Left renal pelvis (tissue), 4 donors: ENCODE data around the gene KCNK15. TPM values are rescaled to one million over a fixed set of nuclear protein-coding genes. Genes with fewer than 3 reads are reported as not detected.

ENCODE experiments used
- DNase-seq, 4 donors: peaks; one replicate each; pipeline ENCODE4 v3.0.0-alpha.2; 2013; ENCODE audit warnings: low read depth in 4 of 4, low spot score in 3 of 4
- polyA plus RNA-seq, 4 donors: library from polyadenylated mRNA; unstranded; fragments of 120-200 nt; gene quantifications; one replicate each; pipeline ENCODE4 v1.2.1, GENCODE V29; 2013; ENCODE audit not compliant: insufficient read length in 4 of 4

Gene KCNK15
- polyA plus RNA-seq, 4 donors = 0.09 to 0.64 (median 0.09) TPM

DNA sequence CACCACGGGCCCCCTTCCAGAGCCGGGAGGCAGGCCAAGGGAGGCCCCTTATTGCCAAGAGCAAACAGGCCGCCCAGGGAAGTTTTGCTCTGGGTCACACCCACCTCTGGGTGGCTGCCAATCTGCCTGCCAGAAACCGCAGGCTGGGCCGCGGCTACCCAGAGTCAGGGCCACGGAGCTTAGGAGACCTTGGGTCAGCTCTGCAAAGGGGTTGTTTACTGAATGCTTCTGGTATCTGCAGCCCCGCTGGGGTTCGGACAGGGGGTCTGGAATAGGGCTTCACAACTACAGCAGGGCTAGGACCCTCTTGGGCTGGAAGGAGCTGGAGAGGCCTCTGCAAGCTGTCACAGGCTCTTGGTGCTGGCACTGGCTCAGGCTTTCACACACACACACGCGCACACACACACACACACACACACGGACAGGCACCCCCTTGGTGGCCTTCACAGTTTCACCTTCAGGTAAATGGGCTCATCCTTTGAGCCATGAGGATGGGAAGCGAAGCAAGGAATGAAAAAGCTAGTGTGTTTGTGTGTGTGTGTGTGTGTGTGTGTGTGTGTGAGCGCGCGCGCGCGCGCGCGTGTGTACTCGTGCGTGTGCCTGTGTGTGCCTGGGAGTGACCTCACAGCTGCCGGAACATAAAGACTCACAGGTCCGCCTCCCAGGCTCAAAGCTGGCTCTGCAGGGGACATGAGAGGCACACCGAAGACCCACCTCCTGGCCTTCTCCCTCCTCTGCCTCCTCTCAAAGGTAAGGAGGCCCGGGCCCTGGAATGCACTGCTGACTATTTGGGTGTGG lies 30.8 kb upstream of the KCNK15 start, which contains the start of gene CCN5:
TSS of gene CCN5 (plus strand) at position 669 of the 798 bp plus-strand sequence. CDS start at position 691, 22 bp downstream.
- DNase-seq = no peak

DNA sequence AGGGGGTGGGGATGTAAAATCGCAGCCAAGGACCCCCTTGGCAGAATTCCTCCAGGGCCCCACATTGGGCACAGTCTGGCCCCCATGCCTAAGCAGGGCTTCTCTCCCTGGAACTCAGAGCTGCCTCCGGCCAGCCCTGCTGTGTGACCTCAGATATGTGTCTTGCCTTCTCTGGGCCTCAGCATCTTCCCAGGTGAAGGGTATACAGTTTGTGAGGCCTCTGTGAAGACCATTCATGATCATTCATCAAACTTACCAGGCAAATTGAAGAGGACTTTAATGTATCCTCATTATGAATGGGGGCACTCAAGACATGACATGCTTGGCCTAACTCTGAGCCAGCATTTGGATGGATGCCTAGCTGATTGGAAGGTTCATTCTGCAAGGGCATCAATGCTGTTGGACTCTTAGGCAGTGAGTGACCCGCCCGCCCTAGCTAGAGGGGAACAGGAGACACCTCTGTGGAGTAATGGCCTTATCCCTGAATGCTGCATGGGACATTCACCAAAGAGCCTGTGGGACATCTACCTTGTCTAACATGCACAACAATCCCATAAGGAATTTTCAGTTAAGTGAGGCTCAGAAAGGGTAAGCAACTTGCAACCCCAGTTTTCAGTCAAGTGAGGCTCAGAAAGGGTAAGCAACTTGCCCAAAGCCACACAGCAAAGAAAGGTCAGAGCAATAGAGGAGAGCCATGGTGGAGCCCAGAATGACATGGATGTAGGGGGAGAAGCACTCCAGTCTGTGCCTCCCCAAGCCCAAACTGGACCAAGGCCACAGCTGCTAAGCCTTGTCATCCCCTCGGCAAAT lies 30.0 kb upstream of the KCNK15 start:
- DNase-seq = no peak

DNA sequence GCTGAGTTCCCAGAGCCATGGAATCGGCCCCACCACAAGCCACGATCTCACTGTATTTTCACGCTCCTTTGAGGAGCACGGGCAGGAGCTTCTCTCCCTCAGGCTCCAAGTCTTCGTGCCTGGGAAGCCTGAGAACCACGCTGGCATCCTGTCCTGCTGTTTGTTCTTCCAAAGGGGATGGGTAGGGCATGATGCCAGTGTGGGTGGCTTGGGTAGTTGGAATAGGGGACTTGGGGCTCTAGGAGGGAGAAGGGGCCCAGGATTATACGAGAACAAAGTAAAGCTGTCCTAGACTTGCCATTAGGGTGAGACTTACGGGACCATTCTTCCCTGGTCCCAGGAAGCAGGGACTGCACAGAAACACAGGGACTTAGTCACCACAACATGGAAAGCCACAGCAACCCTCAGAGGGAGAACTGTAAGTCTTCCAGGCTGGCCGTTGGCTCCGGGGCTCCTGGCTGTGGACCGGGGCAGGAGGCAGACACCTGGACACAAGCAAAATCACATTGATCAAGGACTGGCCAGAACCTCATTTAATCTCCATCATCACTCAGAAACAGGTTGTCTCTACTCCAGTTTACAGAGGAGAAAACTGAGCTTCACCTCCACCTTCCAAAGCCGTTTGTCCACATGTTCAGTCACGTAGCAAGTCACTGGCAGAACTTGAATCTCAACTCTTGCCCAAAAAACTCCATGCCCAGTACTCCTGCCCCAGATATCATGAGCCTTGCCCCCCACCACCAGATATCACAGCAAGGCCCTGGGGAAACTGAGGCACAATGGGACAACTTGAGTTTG lies 29.2 kb upstream of the KCNK15 start:
- DNase-seq = no peak

DNA sequence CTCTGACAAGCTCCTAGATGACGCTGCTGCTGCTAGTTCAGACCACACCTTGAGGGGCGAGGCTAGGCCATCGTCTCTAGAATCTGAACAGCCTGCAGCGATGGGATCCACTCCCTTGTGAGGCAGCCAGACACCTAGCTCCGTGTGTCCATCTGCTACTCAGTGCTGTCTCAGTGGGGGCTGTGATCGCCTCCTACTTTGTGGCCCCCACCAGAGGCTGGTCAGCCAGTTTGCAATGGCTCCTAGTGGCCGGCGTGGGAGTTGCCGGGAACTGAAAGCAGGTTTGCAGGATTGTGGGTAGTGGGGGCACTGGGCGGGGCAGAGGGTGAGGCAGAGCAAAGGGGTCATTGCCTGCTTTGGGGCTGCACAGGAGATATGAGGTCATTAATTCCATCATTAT lies 27.7 kb upstream of the KCNK15 start:
- no peak for DNase-seq

DNA sequence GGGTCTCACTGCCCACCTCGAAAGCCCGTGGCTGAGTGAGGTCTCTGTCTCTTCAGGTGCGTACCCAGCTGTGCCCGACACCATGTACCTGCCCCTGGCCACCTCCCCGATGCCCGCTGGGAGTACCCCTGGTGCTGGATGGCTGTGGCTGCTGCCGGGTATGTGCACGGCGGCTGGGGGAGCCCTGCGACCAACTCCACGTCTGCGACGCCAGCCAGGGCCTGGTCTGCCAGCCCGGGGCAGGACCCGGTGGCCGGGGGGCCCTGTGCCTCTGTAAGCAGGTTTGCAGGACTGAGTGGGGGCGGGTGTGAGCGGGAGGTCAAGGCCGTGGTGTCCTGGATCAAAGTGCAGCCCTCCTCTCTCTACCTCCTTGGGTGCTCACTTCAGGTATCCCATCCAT lies 25.8 kb upstream of the KCNK15 start:
- no peak for DNase-seq

DNA sequence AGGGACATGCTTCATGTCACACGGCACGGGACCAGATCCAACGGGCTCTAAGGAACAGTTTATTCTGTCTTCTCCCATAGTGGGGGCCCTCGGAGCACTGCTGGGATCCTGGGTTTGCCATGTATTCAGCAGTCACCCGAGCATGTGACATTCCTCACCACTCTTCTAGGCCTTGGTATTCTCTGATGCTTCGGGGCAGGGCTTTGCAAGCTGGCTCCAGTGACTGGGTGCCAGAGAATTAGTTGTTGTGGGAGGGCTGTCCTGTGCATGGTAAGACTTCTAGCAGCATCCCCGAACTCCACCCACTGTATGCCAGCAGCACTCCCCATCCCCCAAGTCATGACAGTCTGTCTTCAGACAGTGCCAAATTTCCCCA lies 25.1 kb upstream of the KCNK15 start:
- no peak for DNase-seq

DNA sequence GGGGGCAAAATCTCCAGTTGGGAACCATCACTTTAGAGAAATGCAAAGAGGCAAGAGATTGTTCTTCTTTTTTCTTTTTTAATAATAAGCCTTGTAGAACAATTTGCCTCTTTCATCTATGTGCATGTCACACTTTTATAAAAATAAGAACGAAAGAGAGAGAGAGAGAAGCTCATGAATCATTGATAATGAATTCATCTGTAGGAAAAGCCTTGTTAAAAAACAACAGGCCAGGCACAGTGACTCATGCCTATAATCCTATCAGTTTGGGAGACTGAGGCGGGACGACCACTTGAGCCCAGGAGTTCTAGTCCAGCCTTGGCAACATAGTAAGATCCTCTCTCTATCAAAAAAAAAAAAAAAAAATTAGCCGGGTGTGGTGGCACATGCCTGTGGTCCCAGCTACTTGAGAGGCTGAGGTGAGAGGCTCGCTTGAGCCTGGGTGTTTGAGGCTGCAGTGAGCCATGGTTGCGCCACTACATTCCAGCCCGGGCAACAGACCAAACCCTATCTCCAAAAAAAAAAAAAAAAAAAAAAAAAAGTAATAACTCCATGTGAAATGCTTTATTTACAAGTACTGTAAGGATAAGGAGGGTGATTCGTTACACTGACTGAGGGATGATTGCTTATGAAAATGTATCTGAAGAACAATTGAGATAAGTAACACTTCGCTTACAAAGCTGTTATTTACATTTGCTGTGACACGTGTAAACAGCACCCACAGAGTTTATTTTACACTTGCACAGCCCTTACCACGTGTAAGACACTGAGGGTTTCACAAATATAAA lies 24.5 kb upstream of the KCNK15 start:
- DNase-seq = no peak

DNA sequence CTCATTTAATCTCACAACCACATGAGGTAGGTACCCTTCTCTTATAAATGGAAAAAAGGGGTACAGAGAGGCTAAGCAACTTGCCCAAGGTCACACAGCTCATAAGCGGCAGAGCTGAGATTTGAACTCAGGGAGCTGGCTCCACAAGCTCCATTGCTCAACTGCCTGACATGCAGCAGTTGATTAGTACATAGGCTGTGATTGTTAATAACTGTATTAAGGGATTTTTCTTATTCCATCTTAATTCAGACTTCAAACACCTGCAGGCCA lies 23.9 kb upstream of the KCNK15 start:
- no peak for DNase-seq

DNA sequence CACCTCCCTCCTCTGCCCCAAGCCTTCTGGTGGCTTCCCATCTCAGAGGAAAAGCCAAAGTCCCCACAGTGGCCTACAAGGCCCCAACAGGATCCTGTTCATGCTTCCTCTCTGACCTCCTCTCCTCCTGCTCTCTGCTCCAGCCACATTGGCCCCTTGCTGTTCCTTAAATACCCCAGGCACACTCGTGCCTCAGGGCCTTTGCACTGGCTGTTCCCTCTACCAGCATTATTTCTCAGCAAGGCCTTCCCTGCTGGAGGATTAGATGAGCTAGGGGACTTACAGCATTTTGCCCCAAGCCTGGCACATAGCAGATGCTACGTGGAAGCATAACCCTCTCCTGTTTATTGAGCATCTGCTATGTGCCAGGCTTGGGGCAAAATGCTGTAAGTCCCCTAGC lies 22.7 kb upstream of the KCNK15 start:
- DNase-seq = no peak

DNA sequence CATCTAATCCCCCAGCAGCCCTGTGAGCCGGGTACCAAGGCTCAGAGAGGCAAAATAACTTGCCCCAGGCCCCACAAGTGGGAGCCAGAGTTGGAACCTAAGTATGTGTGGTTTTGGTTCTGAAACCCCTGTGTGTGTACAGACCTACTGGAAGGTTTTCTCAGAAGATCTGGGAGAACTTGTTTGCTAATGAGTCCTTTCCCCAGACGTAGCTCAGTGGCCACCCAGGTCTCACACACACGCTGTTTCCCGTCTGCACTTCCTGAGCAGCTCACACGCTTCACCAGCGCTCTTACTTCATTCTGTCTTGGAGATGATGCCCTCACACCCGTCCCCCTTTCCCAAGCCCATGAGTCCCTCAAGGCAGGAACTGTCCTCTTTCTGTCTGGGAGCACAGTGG lies 22.3 kb upstream of the KCNK15 start:
- DNase-seq = no peak

DNA sequence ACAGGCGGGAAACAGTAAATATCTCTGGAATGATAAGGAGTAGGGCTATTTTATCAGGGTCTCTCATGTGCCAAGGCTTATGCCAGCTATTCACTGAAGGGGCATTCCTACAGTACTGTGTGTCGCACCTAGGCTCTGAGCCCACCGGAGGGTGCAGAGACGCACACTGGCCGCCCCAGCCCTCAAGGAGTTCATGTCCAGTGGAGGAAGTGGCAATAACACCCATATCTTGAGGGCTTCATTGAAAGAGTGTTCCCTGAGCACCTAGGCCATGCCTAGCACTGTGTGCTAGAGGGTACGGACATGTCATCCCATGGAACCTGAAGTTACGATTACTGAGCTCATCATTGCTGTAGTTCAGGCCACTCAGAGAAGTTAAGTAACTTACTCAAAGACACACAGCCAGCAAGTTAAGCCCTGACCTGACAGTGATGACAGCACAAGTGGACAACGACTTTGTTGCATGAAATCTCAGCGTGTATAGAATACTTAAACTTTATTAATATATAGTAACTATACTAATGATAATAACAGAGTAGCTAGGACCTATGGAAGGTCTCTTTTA lies 21.8 kb upstream of the KCNK15 start:
- no peak for DNase-seq

DNA sequence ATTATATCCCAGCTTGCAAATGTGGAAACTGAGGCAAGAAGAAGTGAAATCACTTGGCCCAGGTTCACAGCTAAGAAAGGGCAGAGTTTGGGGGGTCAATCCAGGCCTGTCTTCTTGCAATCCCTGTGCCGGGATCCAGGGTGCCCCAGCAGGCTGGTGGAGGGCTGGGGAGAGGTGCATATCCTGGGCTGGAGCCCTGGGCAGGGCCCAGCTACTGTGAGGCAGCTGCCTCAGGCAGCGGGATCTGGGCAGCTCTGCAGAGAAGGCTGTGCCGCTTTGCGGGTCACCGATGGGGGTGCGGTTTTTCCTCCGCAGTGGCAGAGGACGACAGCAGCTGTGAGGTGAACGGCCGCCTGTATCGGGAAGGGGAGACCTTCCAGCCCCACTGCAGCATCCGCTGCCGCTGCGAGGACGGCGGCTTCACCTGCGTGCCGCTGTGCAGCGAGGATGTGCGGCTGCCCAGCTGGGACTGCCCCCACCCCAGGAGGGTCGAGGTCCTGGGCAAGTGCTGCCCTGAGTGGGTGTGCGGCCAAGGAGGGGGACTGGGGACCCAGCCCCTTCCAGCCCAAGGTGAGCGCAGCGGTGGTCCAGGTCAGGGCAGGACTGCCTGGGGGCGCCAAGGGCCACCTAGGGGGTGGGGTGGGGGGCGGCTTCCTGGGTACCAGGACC lies 21.1 kb upstream of the KCNK15 start:
- no peak for DNase-seq

DNA sequence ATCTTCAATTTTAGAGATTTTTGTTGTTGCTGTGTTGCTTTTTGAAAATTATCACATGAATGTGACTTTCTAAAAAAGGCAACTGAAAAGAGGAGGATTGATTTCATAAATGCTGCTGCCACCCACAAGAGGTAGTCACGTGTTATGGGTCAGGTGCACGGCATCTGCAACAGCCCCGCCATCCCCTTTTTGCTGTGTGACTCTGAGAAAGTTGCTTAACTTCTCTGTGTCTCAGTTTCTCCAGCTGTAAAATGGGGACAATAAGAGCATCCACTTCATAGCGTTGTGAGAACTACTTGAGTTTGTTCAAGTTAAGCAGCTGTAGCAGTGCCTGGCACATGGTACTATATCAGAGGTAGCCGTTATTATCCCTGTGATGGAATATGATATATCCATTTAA lies 19.8 kb upstream of the KCNK15 start:
- DNase-seq = no peak

DNA sequence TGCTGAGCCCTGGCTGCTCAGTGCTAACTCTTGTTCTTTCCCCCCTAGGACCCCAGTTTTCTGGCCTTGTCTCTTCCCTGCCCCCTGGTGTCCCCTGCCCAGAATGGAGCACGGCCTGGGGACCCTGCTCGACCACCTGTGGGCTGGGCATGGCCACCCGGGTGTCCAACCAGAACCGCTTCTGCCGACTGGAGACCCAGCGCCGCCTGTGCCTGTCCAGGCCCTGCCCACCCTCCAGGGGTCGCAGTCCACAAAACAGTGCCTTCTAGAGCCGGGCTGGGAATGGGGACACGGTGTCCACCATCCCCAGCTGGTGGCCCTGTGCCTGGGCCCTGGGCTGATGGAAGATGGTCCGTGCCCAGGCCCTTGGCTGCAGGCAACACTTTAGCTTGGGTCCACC lies 18.6 kb upstream of the KCNK15 start:
- no peak for DNase-seq

DNA sequence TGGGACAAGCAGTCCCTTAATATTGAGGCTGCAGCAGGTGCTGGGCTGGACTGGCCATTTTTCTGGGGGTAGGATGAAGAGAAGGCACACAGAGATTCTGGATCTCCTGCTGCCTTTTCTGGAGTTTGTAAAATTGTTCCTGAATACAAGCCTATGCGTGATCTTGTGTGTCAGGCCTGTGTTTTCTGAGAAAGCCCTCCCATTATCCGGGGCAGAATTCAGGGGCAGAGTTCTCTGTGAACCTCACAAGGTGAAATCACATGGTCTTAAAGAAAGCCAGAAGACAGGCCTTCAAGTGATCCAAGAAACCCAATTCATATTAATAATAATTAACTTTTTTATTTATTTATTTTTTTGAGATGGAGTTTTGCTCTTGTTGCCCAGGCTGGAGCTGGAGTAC lies 18.0 kb upstream of the KCNK15 start:
- DNase-seq = no peak

DNA sequence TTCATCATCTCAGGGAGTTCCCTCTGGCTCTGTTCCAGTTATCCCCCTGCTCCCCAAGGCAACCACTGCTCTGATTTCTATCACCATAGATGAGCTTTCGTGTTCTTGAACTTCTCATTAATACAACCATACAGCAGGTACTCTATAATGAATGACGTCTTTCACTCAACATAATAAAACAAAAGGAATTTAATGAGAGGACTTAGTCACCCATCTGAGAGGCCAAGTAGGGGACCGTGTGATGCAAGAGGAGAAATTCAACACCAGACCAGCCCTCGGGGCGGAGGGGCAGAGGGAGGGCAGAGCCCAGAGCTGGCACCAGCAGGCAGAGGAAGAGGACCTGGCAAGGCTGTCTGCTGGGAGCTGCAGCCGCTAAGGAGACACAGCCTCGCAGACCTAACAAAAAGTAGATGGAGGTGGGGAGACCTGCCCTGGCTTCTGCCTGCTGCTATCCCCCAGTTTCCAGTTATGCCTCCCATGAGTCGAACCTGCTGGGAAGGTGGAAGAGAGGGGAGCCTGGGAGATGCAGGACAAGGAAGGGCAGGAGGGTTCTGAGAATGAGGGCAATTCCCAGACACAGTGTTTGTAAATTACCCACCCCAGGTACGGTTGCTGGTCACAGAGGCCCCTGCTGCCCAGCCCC lies 16.7 kb upstream of the KCNK15 start:
- no peak for DNase-seq

DNA sequence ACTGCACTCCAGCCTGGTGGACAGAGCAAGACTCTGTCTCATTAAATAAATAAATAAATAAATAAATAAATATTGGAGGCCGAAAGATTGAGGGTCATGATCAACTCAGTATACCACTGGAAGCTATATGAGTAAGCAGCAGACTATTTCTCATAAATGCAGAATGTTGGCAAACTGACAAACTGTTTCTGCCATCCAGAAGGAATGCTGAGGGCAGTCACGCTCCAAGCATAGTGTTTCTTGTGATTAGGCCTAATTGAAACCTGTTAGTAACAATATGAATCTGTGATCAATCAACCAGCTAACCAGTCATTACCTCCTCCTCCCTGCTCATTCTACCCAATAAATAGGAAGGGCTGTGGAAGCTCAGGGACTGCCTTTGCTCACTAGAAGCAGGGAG lies 15.2 kb upstream of the KCNK15 start:
- no peak for DNase-seq

DNA sequence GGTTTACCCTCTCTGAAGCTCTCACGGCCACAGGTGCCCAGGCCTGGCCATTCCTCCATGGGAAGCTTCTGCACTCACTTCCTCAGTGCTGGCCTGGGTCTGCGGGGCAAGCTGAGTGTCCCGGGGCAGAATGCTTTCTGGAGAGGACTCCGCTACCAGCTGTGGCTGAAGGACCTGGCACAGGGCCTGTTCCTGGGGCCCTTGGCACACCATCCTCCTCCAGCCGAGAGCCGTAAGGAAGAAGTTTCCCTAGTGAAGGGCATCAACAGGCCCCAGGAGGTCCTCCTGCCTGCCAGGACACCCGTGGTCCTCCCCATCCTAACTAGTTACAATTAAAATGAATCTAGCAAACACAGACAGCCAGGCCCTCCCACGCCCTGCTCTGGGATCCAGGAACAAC lies 14.0 kb upstream of the KCNK15 start:
- no peak for DNase-seq

DNA sequence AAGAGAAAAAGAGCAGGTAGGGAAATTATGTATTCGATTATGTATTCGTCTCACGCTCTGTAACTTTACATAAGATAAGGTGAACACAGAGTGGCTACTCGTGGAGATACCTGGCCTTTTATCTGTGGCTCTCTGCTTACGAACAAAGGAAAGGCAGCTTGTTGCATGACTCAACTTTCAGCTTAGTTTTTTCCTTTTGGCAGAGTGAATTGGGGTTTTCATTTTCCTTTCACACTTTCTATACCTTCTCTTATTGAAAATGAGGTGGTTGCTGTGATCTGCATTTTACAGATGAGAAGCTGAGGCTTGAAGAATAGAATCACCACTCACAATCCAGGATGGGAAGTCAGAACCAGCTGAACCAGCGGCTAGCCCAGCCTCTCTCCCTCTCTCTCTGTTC lies 13.3 kb upstream of the KCNK15 start:
- DNase-seq = no peak
